Panc1 (cell line): ENCODE data around the gene IFNE. TPM values are rescaled to one million over a fixed set of nuclear protein-coding genes. Genes with fewer than 3 reads are reported as not detected.

Experiments used
- ATAC-seq: fragments of 200-7000 bp; cut with Tn5 transposase; 2 replicates; pipeline ENCODE4 v1.9.1; 2020; ENCODE audit warnings: mild to moderate bottlenecking, moderate library complexity
- BruUV-seq: library from RNA; stranded (reverse); fragments of 400-500 nt; replicated peaks from 2 replicates; lab custom pipeline; 2021; lab: Mats Ljungman, UMichigan
- CTCF ChIA-PET: fragments of 300-600 bp; sonication (Branson Sonifier 250); formaldehyde crosslinking; loops from one replicate; lab custom pipeline; 2022; ENCODE audit warnings: antibody characterized with exemption; lab: Charles Lee
- POLR2A ChIA-PET: fragments of 300-600 bp; sonication (Branson Sonifier 250); formaldehyde crosslinking; loops from one replicate; lab custom pipeline; 2022; ENCODE audit warnings: antibody characterized with exemption; lab: Charles Lee
- DNase-seq: peaks from one replicate; pipeline ENCODE4 v3.0.0-alpha.2; 2010; ENCODE audit warnings: low read depth, low spot score
- H3K27ac ChIP-seq: 2 replicates; pipeline ENCODE4 v1.5.1; 2011; ENCODE audit warnings: mild to moderate bottlenecking, low read length, inconsistent platforms
- H3K27me3 ChIP-seq: fragments of 200-500 bp; sonication (Bioruptor generic); 2 replicates; pipeline ENCODE4 v1.6.0; 2014; ENCODE audit warnings: low read length, inconsistent platforms; ENCODE audit not compliant: control insufficient read depth, insufficient read depth
- H3K36me3 ChIP-seq: fragments of 200-500 bp; sonication (Bioruptor generic); 2 replicates; pipeline ENCODE4 v1.5.1; 2014; ENCODE audit warnings: inconsistent platforms, mild to moderate bottlenecking, low read length, moderate library complexity; ENCODE audit not compliant: control insufficient read depth, insufficient read depth
- H3K4me1 ChIP-seq: 2 replicates; pipeline ENCODE4 v1.5.1; 2011; ENCODE audit warnings: inconsistent platforms, mild to moderate bottlenecking, low read length, moderate library complexity; ENCODE audit not compliant: control insufficient read depth, insufficient read depth
- H3K4me3 ChIP-seq, 2 experiments: 2 replicates each; pipeline ENCODE4 v1.5.1; 2011 to 2012; ENCODE audit warnings: low read depth in 2 of 2, low read length in 2 of 2, mild to moderate bottlenecking in 2 of 2, inconsistent platforms in 1 of 2, moderate library complexity in 1 of 2
- H3K9me3 ChIP-seq: fragments of 200-500 bp; sonication (Bioruptor generic); 2 replicates; pipeline ENCODE4 v1.5.1; 2014; ENCODE audit warnings: low read depth, mild to moderate bottlenecking, inconsistent platforms, low read length, moderate library complexity; ENCODE audit not compliant: control insufficient read depth, insufficient read depth
- CTCF ChIP-seq: fragments of 450-650 bp; IDR thresholded peaks from 2 replicates; pipeline ENCODE4 v1.5.1; 2017; ENCODE audit warnings: mild to moderate bottlenecking
- POLR2AphosphoS5 ChIP-seq: IDR thresholded peaks from 2 replicates; pipeline ENCODE4 v1.6.1; 2012; ENCODE audit warnings: mild to moderate bottlenecking, low read depth, low read length, moderate library complexity
- REST ChIP-seq, 2 experiments: IDR thresholded peaks; 2 replicates each; pipeline ENCODE4 v1.6.1; 2011 to 2012; ENCODE audit warnings: low read depth in 2 of 2, control low read depth in 1 of 2, low read length in 1 of 2, mild to moderate bottlenecking in 1 of 2, moderate library complexity in 1 of 2; ENCODE audit not compliant: insufficient read depth in 1 of 2
- SIN3A ChIP-seq: IDR thresholded peaks from 2 replicates; pipeline ENCODE4 v1.6.1; 2012; ENCODE audit warnings: low read depth, mild to moderate bottlenecking, low read length, moderate library complexity, borderline replicate concordance; ENCODE audit not compliant: insufficient read depth
- TCF7L2 ChIP-seq: IDR thresholded peaks from 2 replicates; pipeline ENCODE4 v1.6.1; 2011; ENCODE audit warnings: mild to moderate bottlenecking, low read depth, low read length, inconsistent platforms
- in situ Hi-C: cut with HindIII; loops from 2 replicates; pipeline ENCODE4 v1.10.0; 2016; ENCODE audit warnings: low sequenced_read_pairs, low pct_unique_long_range_greater_than_20kb
- intact Hi-C: fragments of 100-400 bp; cut with micrococcal nuclease; formaldehyde crosslinking; loops from one replicate; pipeline ENCODE4 v1.10.0; 2022; ENCODE audit not compliant: unreplicated experiment
- total RNA-seq: library from RNA; stranded (reverse); gene quantifications from one replicate; pipeline ENCODE4 v1.2.1, GENCODE V29; 2021; ENCODE audit not compliant: unreplicated experiment

IFNE gene
- total RNA-seq, 1 experiment from 2014 or later = 0.44 TPM

- intact Hi-C loops = loop anchor here (1.0 to 10.0 kb wide), 2 partner anchors 51 to 905 kb away; no protein-coding TSS in a partner anchor
Measured at GRCh38 chr9:21504113-21504512, 22.0 kb upstream of the IFNE start.

GRCh38 chr9:21502586-21502985 lies 20.5 kb upstream of the IFNE start:
- CTCF ChIA-PET = no interaction called here

More at GRCh38 chr9:21504113-21504512, 22.0 kb upstream of the IFNE start:
- Histone ChIP-seq H3K27ac (peak overlapping the region; percentile 86), H3K27me3 (no peaks in the 10 kb centered on the region), H3K36me3 (no peaks in the 10 kb centered on the region; the same call in 1 of the 2 replicates), H3K4me3 (no peak overlapping the region), H3K9me3 (no peaks in the 10 kb centered on the region), H3K4me1 (peaks cover 59% of the 10 kb centered on the region)
- in situ Hi-C loops = no loop called here
- ChIA-PET POLR2A (no interaction called here), CTCF (interaction anchor here (1.5 kb wide), 1 partner anchor 903 kb away, joined by 3 read pairs; no protein-coding TSS in a partner anchor)
- no TSS peak for BruUV-seq
- DNase-seq = no peak
- no peak for TF ChIP-seq SIN3A
- ATAC-seq = no peak

More at GRCh38 chr9:21502586-21502985, 20.5 kb upstream of the IFNE start:
- Histone ChIP-seq H3K27ac (no peak overlapping the region), H3K4me1 (peaks cover 44% of the 10 kb centered on the region), H3K27me3 (no peaks in the 10 kb centered on the region), H3K9me3 (no peaks in the 10 kb centered on the region), H3K4me3 (no peak overlapping the region), H3K36me3 (no peaks in the 10 kb centered on the region; the same call in 1 of the 2 replicates)
- POLR2A ChIA-PET = no interaction called here
- DNase-seq = no peak
- intact Hi-C loops = loop anchor here (10.0 kb wide), 1 partner anchor 52 kb away; no protein-coding TSS in a partner anchor
- ATAC-seq = no peak
- TF ChIP-seq TCF7L2 (no peak), SIN3A (no peak), POLR2AphosphoS5 (no peak), CTCF (no peak), REST (IDR thresholded peaks at IDR 0.05; ENCODE audit: insufficient read depth in 1 of 2, low read depth in 2 of 2, low read length in 1 of 2) (no peak)
- BruUV-seq = no TSS peak
- in situ Hi-C loops = no loop called here
